ENCODE measurements around the gene OSBPL8.
"Not testable (repeated sequence)": the region's sequence is repeated elsewhere in the genome, so short reads cannot be mapped to it uniquely, and the experiment has no call there.

Gene OSBPL8

DNA sequence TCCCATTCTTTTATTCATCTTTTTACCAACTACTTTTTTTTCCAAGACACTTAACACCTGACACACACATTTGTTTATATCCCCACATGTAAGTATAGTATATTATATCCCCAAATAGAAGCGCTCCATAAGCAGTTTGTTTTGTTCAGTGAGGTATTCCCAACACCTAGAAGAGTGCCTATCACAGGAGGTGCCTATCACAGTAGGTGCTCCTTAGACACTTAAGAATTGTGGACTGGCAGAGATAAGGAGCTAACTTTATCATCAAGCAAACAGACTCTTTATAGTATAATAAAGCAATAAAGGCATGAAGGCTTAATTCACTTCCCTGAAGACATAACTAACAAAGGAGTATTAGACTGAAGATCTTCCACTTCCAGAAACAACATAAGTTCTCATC is 29.1 kb downstream of the OSBPL8 start:
- DNase-seq (ENCODE audit: insufficient read length, low spot score) (no peak), FAIRE-seq (no peak)
- TF ChIP-seq, protein P1, sequence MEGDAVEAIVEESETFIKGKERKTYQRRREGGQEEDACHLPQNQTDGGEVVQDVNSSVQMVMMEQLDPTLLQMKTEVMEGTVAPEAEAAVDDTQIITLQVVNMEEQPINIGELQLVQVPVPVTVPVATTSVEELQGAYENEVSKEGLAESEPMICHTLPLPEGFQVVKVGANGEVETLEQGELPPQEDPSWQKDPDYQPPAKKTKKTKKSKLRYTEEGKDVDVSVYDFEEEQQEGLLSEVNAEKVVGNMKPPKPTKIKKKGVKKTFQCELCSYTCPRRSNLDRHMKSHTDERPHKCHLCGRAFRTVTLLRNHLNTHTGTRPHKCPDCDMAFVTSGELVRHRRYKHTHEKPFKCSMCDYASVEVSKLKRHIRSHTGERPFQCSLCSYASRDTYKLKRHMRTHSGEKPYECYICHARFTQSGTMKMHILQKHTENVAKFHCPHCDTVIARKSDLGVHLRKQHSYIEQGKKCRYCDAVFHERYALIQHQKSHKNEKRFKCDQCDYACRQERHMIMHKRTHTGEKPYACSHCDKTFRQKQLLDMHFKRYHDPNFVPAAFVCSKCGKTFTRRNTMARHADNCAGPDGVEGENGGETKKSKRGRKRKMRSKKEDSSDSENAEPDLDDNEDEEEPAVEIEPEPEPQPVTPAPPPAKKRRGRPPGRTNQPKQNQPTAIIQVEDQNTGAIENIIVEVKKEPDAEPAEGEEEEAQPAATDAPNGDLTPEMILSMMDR (IDR thresholded peaks at IDR 0.05; ENCODE audit: insufficient read depth, missing control alignments): no peak

DNA sequence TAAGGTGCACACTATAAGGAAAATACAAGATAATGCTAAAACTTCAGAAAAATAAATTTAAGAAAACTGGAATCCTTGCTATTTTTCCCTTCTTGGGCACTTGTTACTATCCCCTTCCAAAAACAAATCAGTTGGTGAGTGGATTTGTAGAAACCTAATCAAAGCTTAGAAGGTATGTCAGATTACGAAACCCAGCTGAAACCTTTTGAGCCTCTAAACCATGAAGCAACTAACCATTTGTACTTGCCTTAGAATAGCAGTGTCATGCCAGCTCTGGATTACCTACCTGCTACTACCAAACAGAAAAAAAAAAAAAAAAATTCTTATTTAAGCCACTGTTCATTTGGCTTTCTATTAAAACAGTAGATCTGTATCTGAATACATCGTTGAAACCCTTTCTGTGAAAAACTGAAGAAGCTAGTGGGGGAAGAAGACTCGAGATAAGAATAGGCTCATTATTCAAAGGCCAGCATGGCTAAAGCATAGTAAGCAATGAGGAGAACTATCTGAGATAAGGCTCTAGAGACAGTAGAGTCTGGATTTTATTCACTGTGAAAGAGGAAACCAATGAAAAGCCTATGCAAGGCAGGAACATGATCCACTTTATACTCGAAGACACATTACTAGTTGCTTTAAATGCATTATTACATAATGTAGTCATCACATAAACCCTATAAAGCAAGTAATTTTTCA is 30.2 kb downstream of the OSBPL8 start:
- TF ChIP-seq, protein P1 (IDR thresholded peaks at IDR 0.05; ENCODE audit: insufficient read depth, missing control alignments): no peak
- no peak for FAIRE-seq
- no peak for DNase-seq (ENCODE audit: insufficient read length, low spot score)

DNA sequence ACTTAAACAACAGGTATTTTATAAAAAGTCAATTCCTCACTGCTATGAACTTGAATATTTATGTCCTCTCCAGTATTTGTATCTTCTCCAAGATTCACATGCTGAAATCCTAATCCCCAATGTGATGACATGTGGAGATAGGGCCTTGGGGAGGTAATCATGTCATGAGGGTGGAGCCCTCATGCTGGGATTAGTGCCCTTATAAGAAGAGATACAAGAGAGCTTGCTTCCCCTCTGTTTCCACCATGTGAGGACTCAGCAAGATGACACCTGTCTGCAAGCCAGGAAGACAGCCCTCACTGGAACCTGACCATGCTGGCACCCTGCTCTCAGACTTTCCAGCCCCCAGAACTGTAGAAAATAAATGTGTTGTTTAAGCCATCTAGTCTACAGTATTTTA is 36.2 kb downstream of the OSBPL8 start:
- TF ChIP-seq, protein P1 (IDR thresholded peaks at IDR 0.05; ENCODE audit: insufficient read depth, missing control alignments): no peak
- no peak for DNase-seq (ENCODE audit: insufficient read length, low spot score)
- no peak for FAIRE-seq

- no peak for FAIRE-seq
- no peak for DNase-seq (ENCODE audit: insufficient read length, low spot score)
- TF ChIP-seq, protein P1 (IDR thresholded peaks at IDR 0.05; ENCODE audit: insufficient read depth, missing control alignments): no peak
These were observed 39.2 kb downstream of the OSBPL8 start for GRCh38 chr12:76520348-76520747.

- FAIRE-seq (no peak), DNase-seq (ENCODE audit: insufficient read length, low spot score) (no peak)
- TF ChIP-seq, protein P1 (IDR thresholded peaks at IDR 0.05; ENCODE audit: insufficient read depth, missing control alignments): no peak
These were observed 40.0 kb downstream of the OSBPL8 start for GRCh38 chr12:76519538-76519937.

DNA sequence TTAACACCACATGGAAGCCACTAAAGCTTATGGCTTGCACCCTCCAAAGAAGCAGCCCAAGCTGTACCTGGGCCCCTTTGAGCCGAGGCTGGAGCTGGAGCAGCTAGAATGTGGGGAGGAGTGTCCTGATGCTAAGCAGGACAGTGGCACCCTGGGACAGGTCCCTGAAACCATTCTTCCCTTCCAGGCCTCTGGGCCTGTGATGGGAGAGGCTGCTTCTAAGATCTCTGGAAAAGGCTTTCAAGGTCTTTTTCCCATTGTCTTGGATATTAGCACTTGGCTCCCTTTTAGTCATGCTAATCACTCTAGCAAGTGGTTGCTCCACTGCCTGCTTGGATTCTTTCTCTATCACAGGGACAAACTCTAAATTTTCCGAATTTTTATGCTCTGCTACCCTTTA is 40.9 kb downstream of the OSBPL8 start:
- no peak for DNase-seq (ENCODE audit: insufficient read length, low spot score)
- TF ChIP-seq, protein P1 (IDR thresholded peaks at IDR 0.05; ENCODE audit: insufficient read depth, missing control alignments): no peak
- FAIRE-seq: no peak

GRCh38 chr12:76515271-76515670 is 44.3 kb downstream of the OSBPL8 start:
- TF ChIP-seq, protein P1 (IDR thresholded peaks at IDR 0.05; ENCODE audit: insufficient read depth, missing control alignments): no peak
- no peak for DNase-seq (ENCODE audit: insufficient read length, low spot score)
- FAIRE-seq: no peak

DNA sequence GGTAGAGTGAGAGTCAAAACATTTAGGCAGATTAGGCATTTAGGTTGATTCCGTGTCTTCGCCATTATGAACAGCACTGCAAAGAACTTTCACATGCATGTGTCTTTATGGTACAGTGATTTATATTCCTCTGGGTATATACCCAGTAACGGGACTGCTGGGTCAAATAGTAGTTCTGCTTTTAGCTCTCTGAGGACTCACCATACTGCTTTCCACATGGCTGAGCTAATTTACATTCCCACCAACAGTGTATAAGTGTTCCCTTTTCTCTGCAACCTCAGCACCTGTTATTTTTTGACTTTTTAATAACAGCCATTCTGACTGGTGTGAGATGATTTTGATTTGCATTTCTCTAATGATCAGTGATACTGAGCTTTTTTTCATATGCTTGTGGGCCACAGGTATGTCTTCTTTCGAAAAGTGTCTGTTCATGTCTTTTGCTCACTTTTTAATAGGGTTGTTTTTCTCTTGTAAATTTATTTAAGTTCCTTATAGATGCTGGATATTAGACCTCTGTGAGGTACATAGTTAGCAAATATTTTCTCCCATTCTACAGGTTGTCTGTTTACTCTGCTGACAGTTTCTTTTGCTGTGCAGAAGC is 48.4 kb downstream of the OSBPL8 start:
- FAIRE-seq; DNase-seq (ENCODE audit: insufficient read length, low spot score): not testable (repeated sequence)
